Immature natural killer cell (primary cell): ENCODE results near the gene ADCY4. TPM values are rescaled to one million over a fixed set of nuclear protein-coding genes. Genes with fewer than 3 reads are reported as not detected.

ENCODE experiments used
- DNase-seq, 3 donors: peaks; one replicate each; pipeline ENCODE4 v3.0.0; 2022; ENCODE audit warnings: mixed read lengths in 1 of 3
- H3K27ac Mint-ChIP-seq, 6 donors: one replicate each; pipeline ENCODE4 v1.8.0; 2020; ENCODE audit warnings: mixed read lengths in 6 of 6, mild to moderate bottlenecking in 5 of 6, inconsistent platforms in 4 of 6, moderate library complexity in 3 of 6
- H3K27me3 Mint-ChIP-seq, 3 donors: one replicate each; pipeline ENCODE4 v1.8.0; 2020 to 2021; ENCODE audit warnings: low read depth in 3 of 3, mild to moderate bottlenecking in 3 of 3, mixed read lengths in 3 of 3, moderate library complexity in 3 of 3, inconsistent platforms in 1 of 3
- H3K36me3 Mint-ChIP-seq, 3 donors: one replicate each; pipeline ENCODE4 v1.8.0; 2020; ENCODE audit warnings: mixed read lengths in 3 of 3, inconsistent platforms in 2 of 3, mild to moderate bottlenecking in 2 of 3
- H3K4me1 Mint-ChIP-seq, 2 donors: one replicate each; pipeline ENCODE4 v1.8.0; 2020; ENCODE audit warnings: inconsistent platforms in 2 of 2, mild to moderate bottlenecking in 2 of 2, mixed read lengths in 2 of 2, moderate library complexity in 1 of 2
- H3K4me3 Mint-ChIP-seq, 5 donors: one replicate each; pipeline ENCODE4 v1.8.0; 2020; ENCODE audit warnings: mild to moderate bottlenecking in 5 of 5, mixed read lengths in 5 of 5, inconsistent platforms in 3 of 5, moderate library complexity in 3 of 5
- H3K9me3 Mint-ChIP-seq, 6 donors: one replicate each; pipeline ENCODE4 v1.8.0; 2020; ENCODE audit warnings: mild to moderate bottlenecking in 6 of 6, mixed read lengths in 6 of 6, inconsistent platforms in 4 of 6, moderate library complexity in 3 of 6
- polyA plus RNA-seq, 3 donors: library from polyadenylated mRNA; unstranded; fragments of 300-500 nt; fragmentation: Illumina TruSeq; gene quantifications; one replicate each; pipeline ENCODE4 v1.2.3, GENCODE V29; 2021

The ADCY4 gene
- polyA plus RNA-seq, 3 donors from 2014 or later, result 0.31 to 0.52 TPM; not detected in 1

- Mint-ChIP-seq H3K4me1 (peaks cover 49 to 71% of the 10 kb centered on the region in 2 donors), H3K27ac (peak overlapping the region; percentile 83 to 99 (median 96)), H3K9me3 (no peaks in the 10 kb centered on the region), H3K4me3 (peak overlapping the region; percentile 90 to 96 (median 93)), H3K36me3 (peaks cover 21 to 47% (median 24%) of the 10 kb centered on the region in 3 donors), H3K27me3 (peaks cover 2 to 8% (median 6%) of the 10 kb centered on the region in 3 donors)
- no peak for DNase-seq
Measured at GRCh38 chr14:24300326-24300980, 34.4 kb downstream of the ADCY4 start.

DNA sequence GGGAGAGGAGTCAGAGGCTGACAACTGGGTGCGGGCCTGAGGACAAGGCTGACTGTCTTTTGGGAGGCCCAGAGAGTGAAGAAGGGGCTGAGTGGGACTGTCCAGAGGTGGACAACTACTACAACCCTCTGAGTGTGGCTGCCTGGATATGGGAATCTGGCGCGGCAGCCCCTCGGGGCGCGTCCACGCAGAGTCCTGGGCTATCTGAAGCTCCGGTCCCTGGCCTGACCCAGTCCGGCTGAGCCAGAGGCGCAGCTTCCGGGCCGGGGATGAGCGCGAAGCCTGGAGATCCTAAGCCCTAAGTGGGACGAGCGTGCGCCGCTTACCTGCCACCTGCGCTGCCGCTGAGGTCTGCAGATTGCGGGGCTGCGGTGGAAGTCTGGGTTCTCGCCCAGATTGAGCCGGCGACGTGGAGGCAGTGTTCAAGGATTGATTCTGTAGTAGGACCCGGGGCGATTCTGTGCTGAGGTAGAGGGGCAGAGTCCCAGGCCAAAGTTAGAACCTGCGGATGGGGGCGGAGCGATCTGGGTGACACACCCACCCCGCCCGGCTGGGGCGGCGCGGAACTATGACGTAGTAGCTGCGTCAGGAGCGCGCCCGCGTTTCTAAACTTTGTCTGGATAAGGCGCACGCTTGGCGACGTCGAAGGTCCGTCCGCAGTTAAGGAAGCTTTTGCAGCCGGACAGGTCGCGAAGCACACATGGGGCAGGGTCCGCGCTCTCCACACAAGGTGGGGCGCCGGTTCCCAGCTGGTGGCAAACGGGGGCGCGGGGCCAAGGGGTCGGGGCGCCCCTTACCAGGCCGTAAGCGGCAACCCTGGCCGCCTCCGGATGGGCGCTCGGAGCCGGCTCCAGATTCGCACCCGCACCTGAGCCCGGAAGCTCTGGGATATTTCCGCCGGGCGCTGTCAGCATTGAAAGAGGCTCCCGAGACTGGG is 35.3 kb downstream of the ADCY4 start, which contains the start of the genes DHRS1 and NOP9:
Gene DHRS1, minus strand, starts transcription at position 526 of the 937 bp plus-strand sequence. CDS start 674 bp downstream, outside the sequence.
Gene NOP9, plus strand, starts transcription at position 596 of the 937 bp plus-strand sequence. Its CDS starts 105 bp downstream, at position 701.
- peaks cover 49 to 63% of the 10 kb centered on the region in 2 donors for H3K4me1 Mint-ChIP-seq

DNA sequence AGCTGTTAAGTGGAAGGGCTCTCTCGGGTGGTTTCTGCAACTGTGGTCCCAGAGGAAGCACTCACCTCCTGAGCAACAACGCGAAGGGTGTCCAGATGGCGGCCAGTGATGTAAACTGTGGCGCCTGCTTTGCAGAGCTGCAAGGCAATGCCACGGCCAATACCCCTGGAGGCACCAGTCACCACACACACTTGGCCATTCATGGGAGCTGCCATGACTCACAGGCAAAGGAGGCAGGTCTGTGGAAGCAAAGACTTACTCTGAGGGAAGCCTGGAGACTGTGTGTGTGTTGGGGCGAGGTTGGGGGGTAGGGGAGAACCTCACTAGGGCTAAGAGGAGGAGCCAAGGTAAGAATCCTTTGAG is 36.0 kb downstream of the ADCY4 start:
- no peak for DNase-seq
- no peaks in the 10 kb centered on the region for H3K9me3 Mint-ChIP-seq
- H3K4me3 Mint-ChIP-seq, result peak overlapping the region; percentile 90 to 96 (median 93)
- H3K4me1 Mint-ChIP-seq, result peaks cover 49 to 63% of the 10 kb centered on the region in 2 donors
- H3K36me3 Mint-ChIP-seq, result peaks cover 13 to 41% (median 21%) of the 10 kb centered on the region in 3 donors
- H3K27ac Mint-ChIP-seq, result peak overlapping the region; percentile 83 to 99 (median 96)
- peaks cover 2 to 8% (median 6%) of the 10 kb centered on the region in 3 donors for H3K27me3 Mint-ChIP-seq

More for the DNA sequence above, 35.3 kb downstream of the ADCY4 start, which contains the start of the genes DHRS1 and NOP9:
- Mint-ChIP-seq H3K27me3 (peaks cover 2 to 8% (median 6%) of the 10 kb centered on the region in 3 donors), H3K36me3 (peaks cover 17 to 43% (median 21%) of the 10 kb centered on the region in 3 donors), H3K27ac (peak within 1 kb of the TSS; percentile 83 to 99 (median 96)), H3K4me3 (peak within 1 kb of the TSS; percentile 90 to 96 (median 93)), H3K9me3 (no peaks in the 10 kb centered on the region)
- DNase-seq, result peak; percentile 89 to 91 (median 90)

- H3K4me3 Mint-ChIP-seq, result no peak overlapping the region
- peaks cover 49 to 63% of the 10 kb centered on the region in 2 donors for H3K4me1 Mint-ChIP-seq
- H3K27me3 Mint-ChIP-seq, result peaks cover 2 to 8% (median 8%) of the 10 kb centered on the region in 3 donors
- H3K9me3 Mint-ChIP-seq, result no peaks in the 10 kb centered on the region
- peaks cover 13 to 41% (median 14%) of the 10 kb centered on the region in 3 donors for H3K36me3 Mint-ChIP-seq
- no peak for DNase-seq
- peak overlapping the region; percentile 73 to 96 (median 82) for H3K27ac Mint-ChIP-seq
Measured at GRCh38 chr14:24297190-24297964, 37.5 kb downstream of the ADCY4 start.

DNA sequence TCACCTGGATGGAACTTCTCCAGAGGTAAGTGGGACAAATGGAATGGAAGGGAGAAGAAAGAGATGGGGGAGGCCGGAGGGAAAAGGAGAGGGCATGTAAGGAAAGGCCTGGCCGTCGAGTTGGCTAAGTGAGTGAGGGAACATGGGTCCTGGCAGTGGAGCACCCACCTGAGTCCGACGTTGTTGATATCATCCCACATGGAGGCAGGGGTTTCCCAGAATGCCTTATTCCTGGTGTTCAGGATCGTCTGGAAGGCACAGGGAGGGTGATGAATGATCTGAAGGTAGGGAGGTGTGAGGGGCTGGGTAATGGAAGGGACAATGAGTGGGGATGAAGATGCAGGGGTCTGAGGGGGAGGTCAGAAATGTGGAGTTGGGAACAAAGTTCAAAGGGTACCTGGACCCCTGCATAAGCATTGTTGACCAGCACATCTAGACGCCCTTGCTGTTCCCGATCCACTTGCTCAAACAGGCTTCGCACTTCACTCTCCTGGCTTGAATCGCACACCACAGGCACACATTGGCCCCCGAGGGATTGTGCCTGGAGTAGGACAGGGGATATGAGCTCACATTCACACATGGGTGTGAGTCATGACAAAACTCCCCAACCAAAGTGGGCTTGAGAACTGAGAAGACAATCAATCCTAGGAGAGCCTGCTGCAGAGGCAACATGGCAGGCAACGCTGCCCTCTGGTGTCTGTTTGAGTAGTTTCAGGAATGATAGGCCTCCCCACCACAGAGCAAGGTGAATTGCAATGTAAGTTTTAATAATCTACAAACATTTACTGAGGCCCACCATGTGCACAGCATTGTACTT is 38.3 kb downstream of the ADCY4 start:
- Mint-ChIP-seq H3K9me3 (no peaks in the 10 kb centered on the region), H3K4me1 (peaks cover 44 to 57% of the 10 kb centered on the region in 2 donors), H3K4me3 (peak overlapping the region in 2 of 5 donors; percentile 12 to 23), H3K27me3 (peaks cover 2 to 8% (median 8%) of the 10 kb centered on the region in 3 donors), H3K27ac (peak overlapping the region; percentile 73 to 96 (median 82)), H3K36me3 (peaks cover 13 to 40% (median 14%) of the 10 kb centered on the region in 3 donors)
- DNase-seq, result peak; percentile 72 to 77 (median 75)

DNA sequence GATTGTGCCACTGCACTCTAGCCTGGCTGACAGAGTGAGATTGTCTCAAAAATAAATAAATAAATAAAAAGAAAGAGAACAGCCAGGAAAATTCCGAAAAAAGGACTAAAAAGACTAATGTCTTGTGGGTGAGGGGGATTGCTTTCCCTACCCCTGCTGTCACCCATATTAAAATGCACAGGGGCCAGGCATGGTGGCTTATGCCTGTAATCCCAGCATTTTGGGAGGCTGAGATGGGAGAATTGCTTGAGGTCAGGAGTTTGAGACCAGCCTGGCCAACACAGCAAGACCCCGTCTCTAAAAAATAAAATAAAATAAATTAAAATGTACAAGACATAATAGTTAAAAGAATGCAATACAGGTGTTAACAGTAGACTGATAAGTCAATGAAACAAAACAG is 41.3 kb downstream of the ADCY4 start:
- Mint-ChIP-seq H3K27me3 (peaks cover 0 to 3% (median 2%) of the 10 kb centered on the region in 3 donors), H3K27ac (peak overlapping the region in 1 of 6 donors; percentile 45), H3K4me3 (no peak overlapping the region), H3K4me1 (peaks cover 21 to 39% of the 10 kb centered on the region in 2 donors), H3K36me3 (peaks cover 18 to 52% (median 22%) of the 10 kb centered on the region in 3 donors), H3K9me3 (no peaks in the 10 kb centered on the region)
- DNase-seq, result no peak

GRCh38 chr14:24292118-24292807 is 42.6 kb downstream of the ADCY4 start:
- H3K27ac Mint-ChIP-seq, result no peak overlapping the region
- no peaks in the 10 kb centered on the region for H3K9me3 Mint-ChIP-seq
- H3K27me3 Mint-ChIP-seq, result peaks cover 0 to 2% (median 0%) of the 10 kb centered on the region in 3 donors
- H3K4me3 Mint-ChIP-seq, result no peak overlapping the region
- H3K36me3 Mint-ChIP-seq, result peaks cover 18 to 52% (median 22%) of the 10 kb centered on the region in 3 donors
- H3K4me1 Mint-ChIP-seq, result peaks cover 15 to 27% of the 10 kb centered on the region in 2 donors
- no peak for DNase-seq

DNA sequence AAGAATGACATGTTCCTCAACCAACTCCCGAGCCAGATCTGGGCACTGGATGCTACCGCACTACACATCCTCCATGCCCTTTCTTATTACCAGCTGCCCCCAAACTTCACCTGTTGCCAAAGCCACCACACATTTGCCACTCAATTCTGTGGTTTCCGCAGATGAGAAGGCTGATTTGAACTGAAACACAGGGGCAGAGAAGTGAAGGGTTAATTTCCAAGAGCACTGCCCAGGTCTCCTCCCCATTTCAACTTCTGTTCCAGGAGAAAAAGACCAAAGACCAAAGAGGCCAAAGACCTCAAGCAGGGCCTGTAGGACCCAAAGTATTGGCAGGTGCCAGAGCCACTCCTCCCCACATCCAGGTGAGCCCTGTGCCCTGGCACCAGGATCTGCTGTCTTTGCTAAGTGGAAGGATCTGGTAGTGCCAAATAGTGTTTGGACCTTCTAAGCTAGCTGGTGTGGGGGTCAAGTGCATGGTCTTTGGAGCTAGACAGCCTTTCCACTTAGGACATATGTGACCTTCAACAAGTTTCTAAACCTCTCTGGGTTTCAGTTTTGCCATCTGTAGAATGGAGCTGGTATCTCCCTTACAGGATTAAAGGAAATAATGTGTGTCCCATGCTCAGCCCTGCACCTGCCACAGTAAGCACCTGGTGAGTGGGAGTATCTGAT is 43.3 kb downstream of the ADCY4 start:
- Mint-ChIP-seq H3K9me3 (no peaks in the 10 kb centered on the region), H3K4me3 (no peak overlapping the region), H3K36me3 (peaks cover 15 to 49% (median 22%) of the 10 kb centered on the region in 3 donors)

GRCh38 chr14:24290746-24291145 is 44.1 kb downstream of the ADCY4 start:
- Mint-ChIP-seq H3K27me3 (peaks cover 0 to 2% (median 0%) of the 10 kb centered on the region in 3 donors), H3K9me3 (no peaks in the 10 kb centered on the region), H3K4me3 (no peak overlapping the region), H3K27ac (peak overlapping the region in 3 of 6 donors; percentile 8 to 74 (median 11)), H3K4me1 (peaks cover 2 to 12% of the 10 kb centered on the region in 2 donors), H3K36me3 (peaks cover 14 to 41% (median 17%) of the 10 kb centered on the region in 3 donors)
- no peak for DNase-seq

More for the DNA sequence above, 43.3 kb downstream of the ADCY4 start:
- H3K4me1 Mint-ChIP-seq, result peaks cover 8 to 21% of the 10 kb centered on the region in 2 donors
- peaks cover 0 to 2% (median 0%) of the 10 kb centered on the region in 3 donors for H3K27me3 Mint-ChIP-seq
- no peak overlapping the region for H3K27ac Mint-ChIP-seq
- DNase-seq, result no peak

GRCh38 chr14:24289649-24290280 is 45.1 kb downstream of the ADCY4 start:
- no peak overlapping the region for H3K4me3 Mint-ChIP-seq
- peaks cover 2 to 12% of the 10 kb centered on the region in 2 donors for H3K4me1 Mint-ChIP-seq
- DNase-seq, result peak in 2 of 3 donors; percentile 33 to 38
- H3K9me3 Mint-ChIP-seq, result no peaks in the 10 kb centered on the region
- peaks cover 0 to 2% (median 0%) of the 10 kb centered on the region in 3 donors for H3K27me3 Mint-ChIP-seq
- H3K36me3 Mint-ChIP-seq, result peaks cover 10 to 35% (median 12%) of the 10 kb centered on the region in 3 donors
- H3K27ac Mint-ChIP-seq, result peak overlapping the region in 3 of 6 donors; percentile 17 to 51 (median 36)

GRCh38 chr14:24286996-24287395 is 47.9 kb downstream of the ADCY4 start:
- Mint-ChIP-seq H3K9me3 (no peaks in the 10 kb centered on the region), H3K36me3 (peaks cover 9 to 17% (median 12%) of the 10 kb centered on the region in 3 donors), H3K4me1 (peaks cover 2 to 12% of the 10 kb centered on the region in 2 donors), H3K27ac (peak overlapping the region in 1 of 6 donors; percentile 28), H3K27me3 (peaks cover 0 to 3% (median 1%) of the 10 kb centered on the region in 3 donors), H3K4me3 (no peak overlapping the region)
- no peak for DNase-seq
